ENCODE data around the gene ZNF669. TPM values are rescaled to one million over a fixed set of nuclear protein-coding genes. Genes with fewer than 3 reads are reported as not detected.

Gene ZNF669
- total RNA-seq, 1 experiment from 2014 or later, result 19.5 TPM

DNA sequence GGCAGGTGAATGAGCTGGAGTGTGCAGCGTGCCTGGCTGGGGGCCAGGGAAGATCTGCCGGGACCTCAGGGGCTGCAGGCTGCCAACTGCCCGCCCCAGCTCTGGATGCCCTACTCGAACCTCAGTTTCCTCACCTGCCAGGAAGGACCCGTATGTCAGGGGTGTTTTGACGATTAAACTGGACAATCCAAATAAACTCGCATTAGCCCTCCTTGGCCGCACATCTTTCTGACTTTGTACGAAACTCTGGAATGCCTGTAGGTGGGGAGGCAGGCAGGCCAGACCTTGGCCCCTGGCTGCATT, 8.3 kb upstream of the ZNF669 start:
- no peak for TF ChIP-seq CTCF (conservative IDR thresholded peaks at IDR 0.05)
- no peaks in the 10 kb centered on the region; the same call in 1 of the 2 replicates for H3K4me1 ChIP-seq (ENCODE audit: insufficient read depth, low read length)
- H3K9me3 Mint-ChIP-seq, result peaks cover 0 to 3% of the 10 kb centered on the region in 2 experiments; a peak in 4 of 5 replicates
- peak overlapping the region; percentile 55 for H3K4me2 ChIP-seq (ENCODE audit: insufficient read depth, insufficient read length, low read length)
- H3K56ac ChIP-seq (ENCODE audit: insufficient read length, low read depth, low read length), result no peak overlapping the region
- no peaks in the 10 kb centered on the region for H3K9me3 ChIP-seq (ENCODE audit: control insufficient read depth, low read depth, low read length)
- no peak overlapping the region for H2BK15ac ChIP-seq (ENCODE audit: low read depth, low read length)
- no peak overlapping the region for H2BK120ac ChIP-seq (ENCODE audit: low read depth, low read length, poor library complexity, severe bottlenecking)
- H3K4me3 Mint-ChIP-seq, result peak overlapping the region; percentile 54 to 74
- H4K8ac ChIP-seq (replicated peaks; ENCODE audit: insufficient read length, low read depth, low read length), result no peak overlapping the region
- H2BK5ac ChIP-seq (ENCODE audit: insufficient read length, low read length), result no peak overlapping the region
- H3K27me3 ChIP-seq (ENCODE audit: insufficient read depth, low read length), result peaks cover 4% of the 10 kb centered on the region; the same call in 1 of the 2 replicates
- no peak overlapping the region for H2BK20ac ChIP-seq (ENCODE audit: low read depth, low read length, poor library complexity, severe bottlenecking)
- no peak overlapping the region for H4K91ac ChIP-seq (ENCODE audit: insufficient read length, low read depth, low read length)
- no peak overlapping the region for H3K27ac Mint-ChIP-seq
- H2BK12ac ChIP-seq (ENCODE audit: insufficient read length, low read depth, low read length), result no peak overlapping the region
- H3K14ac ChIP-seq (ENCODE audit: insufficient read depth, low read length), result no peak overlapping the region
- H3K79me1 ChIP-seq (ENCODE audit: insufficient read depth, low read depth, low read length, poor library complexity, severe bottlenecking), result no peaks in the 10 kb centered on the region
- H3K79me2 ChIP-seq (ENCODE audit: insufficient read depth, low read length), result no peaks in the 10 kb centered on the region
- H3K9ac ChIP-seq (ENCODE audit: extremely low read depth, insufficient read length, low read length), result no peak overlapping the region
- H3K18ac ChIP-seq (ENCODE audit: insufficient read length, low read depth, low read length), result no peak overlapping the region
- peaks cover 0 to 4% (median 0%) of the 10 kb centered on the region in 3 experiments; a peak in 3 of 7 replicates for H3K36me3 Mint-ChIP-seq (ENCODE audit: insufficient read depth in 1 of 3, low read depth in 3 of 3)
- no peak overlapping the region for H3K23ac ChIP-seq (ENCODE audit: insufficient read length, low read depth, low read length)
- no peak overlapping the region for H2AK5ac ChIP-seq (ENCODE audit: insufficient read length, low read length)
- peaks cover 53% of the 10 kb centered on the region for H3K27me3 Mint-ChIP-seq (ENCODE audit: low read depth)
- no CpG with 5 or more reads among the region's 9 CpGs for WGBS (ENCODE audit: extremely low coverage, insufficient read length, low lambda C conversion rate)
- DNase-seq, result no peak
- H4K5ac ChIP-seq (ENCODE audit: insufficient read length, low read depth, low read length), result no peak overlapping the region
- no peak overlapping the region for H3T11ph ChIP-seq (ENCODE audit: low read length)
- H4K20me1 ChIP-seq (ENCODE audit: control insufficient read depth, insufficient read depth, insufficient read length), result no peaks in the 10 kb centered on the region
- peaks cover 4 to 11% of the 10 kb centered on the region in 2 experiments for H3K4me1 Mint-ChIP-seq
- H3K23me2 ChIP-seq (ENCODE audit: insufficient read length, low read depth, low read length, poor library complexity, severe bottlenecking), result peaks cover 8% of the 10 kb centered on the region
- H2AFZ ChIP-seq (ENCODE audit: low read length), result no peak overlapping the region
- H3K27ac ChIP-seq (ENCODE audit: insufficient read length, low read depth, low read length), result no peak overlapping the region
- H3K4ac ChIP-seq (ENCODE audit: low read depth, low read length), result no peak overlapping the region

All from H9 (cell line).